ENCODE measurements around the gene NUP210. TPM values are rescaled to one million over a fixed set of nuclear protein-coding genes. Genes with fewer than 3 reads are reported as not detected.
A peak's percentile ranks its signal among the peaks of the same experiment; 100 is the strongest.
"Not testable (repeated sequence)": the region's sequence is repeated elsewhere in the genome, so short reads cannot be mapped to it uniquely, and the experiment has no call there.

The NUP210 gene
- 3.1 and 3.7 TPM in 2 replicates for total RNA-seq (2014; rRNA removed; shearing (Covaris generic))

DNA sequence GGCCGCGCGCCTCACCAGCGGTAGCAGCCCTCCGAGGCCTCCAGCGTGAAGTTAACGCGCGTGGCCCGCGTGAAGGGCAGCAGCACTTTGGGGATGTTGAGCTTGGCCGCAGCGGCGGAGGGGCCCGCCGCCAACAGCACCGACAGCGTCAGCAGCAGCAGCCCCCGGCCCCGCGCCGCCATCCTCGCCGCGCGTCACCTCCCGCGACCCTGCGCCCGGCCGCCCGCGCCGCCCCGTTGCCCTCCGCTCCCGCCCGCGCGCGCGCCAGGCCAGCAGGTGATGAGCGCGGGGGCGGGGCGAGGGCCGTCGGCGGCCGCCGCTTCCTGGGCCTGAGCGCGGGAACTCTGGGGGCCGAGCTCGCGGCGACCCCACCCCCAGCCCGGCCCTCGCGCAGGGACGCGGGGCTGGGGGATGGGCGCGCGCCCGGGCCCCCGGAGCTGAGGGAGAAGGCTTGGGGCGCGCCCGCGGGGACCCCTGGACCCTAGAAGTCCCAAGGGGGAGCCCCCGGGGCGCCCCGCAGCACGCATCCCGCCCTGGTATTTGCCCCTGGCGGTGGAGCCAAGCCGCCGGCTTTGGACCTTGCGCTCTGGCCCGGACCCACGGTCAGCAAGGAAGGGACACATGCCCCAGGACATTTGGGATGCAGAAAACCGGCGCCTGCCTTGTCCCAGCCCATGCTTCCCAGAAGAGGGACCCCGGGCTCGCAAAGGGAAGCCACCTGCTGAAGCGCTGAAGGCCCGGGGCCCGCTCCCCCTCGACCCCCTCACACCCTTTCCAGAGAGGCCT is at the start of gene NUP210:
Gene NUP210, minus strand, starts transcription at position 278 of the 786 bp plus-strand sequence. Its CDS starts 96 bp downstream, at position 182.
- DNase-seq (ENCODE audit: low spot score) = no peak

DNA sequence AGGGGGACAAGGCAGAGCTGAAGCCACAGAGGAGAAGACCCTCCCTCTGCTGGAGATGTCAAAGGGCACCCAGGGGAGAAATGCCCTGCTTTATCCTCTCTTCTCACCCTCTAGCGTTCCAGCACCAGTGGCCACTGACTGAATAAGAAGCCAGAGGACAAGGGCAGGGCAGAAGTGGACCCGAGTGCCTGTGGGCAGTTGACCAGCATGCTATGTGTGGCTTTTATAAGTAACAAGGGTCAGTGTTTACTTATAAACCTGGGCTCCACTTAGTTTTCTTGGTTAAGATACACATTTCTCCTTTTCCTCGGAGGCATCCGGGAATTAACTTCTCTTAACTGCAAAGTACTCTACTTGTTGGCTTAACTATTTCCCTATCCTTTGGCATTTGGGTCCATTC is 46.7 kb upstream of the NUP210 start:
- no peak for DNase-seq (ENCODE audit: low spot score)

DNA sequence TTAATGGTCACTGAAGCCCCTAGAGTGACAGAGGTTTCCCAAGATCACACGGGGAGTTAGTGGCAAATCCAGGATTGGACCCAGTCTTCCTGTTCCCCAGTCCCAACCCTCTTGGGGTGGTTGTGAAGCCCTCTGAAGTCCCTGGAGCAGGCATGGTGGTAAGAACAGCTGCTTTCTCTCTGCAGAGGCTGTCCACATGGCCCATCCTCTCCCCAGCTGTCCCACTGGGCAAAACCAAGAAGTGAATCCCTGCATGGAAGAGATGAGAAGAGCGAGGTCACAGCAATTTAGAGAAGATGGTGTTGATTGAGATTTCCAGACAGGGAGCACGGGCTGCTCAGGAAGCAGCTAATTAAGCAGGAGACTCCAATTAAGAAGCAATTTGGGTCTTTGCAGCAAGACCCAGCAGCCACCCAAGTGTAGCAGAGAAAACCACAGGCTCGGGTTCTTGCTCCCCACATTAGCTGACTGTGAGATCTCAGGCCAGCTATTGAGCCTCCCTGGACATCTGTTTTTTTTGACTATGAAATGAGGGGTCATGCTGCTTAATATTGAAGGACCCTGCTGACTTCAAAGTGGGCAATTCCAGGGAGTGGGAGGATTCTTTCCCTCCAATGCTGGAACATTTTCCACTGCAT is 45.2 kb upstream of the NUP210 start:
- DNase-seq (ENCODE audit: low spot score) = no peak

DNA sequence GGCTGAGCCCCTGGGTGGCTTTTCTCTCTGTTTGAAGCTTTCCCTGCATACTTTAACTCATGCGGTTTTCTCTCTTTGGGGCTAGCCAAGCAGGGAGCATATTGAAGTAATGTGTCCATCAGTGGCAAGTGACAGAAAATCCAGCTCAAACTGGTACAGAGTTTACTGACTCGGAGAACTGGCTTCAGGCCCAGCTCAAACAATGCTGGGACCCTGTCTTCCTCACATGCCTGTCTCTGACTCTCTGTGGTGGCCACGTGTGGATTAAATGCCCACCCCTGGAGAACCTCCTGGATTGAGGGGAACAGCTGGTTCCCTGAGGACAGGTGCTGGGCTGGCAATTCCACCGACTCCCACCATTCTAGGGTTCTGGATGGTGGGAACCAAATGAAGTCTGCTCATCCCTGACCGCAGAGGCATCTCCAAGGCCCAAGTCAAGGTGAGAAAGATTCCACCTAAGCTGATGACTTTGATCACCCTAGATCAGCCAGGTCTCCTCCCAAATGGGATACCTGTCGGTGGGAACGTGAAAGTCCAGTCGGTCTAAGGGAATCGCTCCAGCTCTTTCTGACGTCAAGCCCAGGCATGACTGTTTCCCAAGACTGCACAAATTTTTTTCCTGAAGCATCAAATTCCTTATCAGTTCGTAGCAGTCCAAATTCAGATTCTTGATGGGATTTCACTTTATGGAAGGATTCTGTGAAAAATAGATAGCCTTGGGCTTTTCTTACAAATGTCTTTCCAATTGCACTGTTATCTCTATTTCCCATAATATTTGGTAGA is 43.7 kb upstream of the NUP210 start:
- DNase-seq (ENCODE audit: low spot score) = no peak

DNA sequence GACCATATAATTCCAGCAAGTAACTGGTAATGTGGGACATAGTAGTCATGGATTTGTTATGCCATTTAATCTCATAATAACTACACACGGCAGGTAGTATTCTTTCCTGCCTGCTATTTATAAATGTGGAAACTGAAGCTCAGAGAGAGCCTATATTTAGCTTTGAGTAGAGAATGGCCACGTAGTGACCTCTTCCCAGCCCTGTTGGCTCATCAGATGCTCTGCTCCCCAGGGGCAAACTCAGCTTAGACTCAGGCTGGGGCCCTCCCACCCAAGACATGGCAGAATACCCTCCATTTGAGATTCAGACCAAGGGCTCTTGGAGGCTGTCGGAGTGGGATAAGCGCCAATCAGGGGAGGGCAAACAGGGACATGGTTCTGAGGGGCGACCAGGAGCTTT is 42.7 kb upstream of the NUP210 start:
- no peak for DNase-seq (ENCODE audit: low spot score)

DNA sequence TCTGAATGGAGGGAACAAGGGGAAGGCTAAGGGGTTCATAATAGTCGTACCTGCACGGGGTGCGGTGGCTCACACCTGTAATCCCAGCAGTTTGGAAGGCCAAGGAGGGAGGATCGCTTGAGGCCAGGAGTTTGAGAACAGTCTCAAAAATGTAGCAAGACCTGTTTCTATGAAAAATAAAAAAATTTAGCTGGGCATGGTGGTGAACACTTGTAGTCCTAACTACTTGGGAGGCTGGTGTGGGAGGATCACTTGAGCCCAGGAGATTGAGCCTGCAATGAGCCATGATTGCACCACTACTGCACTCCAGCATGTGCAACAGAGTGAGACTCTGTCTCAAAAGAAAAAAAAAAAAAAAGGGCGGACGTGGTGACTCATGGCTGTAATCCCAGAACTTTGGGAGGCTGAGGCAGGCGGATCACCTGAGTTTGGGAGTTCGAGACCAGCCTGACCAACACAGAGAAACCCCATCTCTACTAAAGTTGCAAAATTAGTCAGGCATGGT is 42.1 kb upstream of the NUP210 start:
- DNase-seq (ENCODE audit: low spot score) = no peak

DNA sequence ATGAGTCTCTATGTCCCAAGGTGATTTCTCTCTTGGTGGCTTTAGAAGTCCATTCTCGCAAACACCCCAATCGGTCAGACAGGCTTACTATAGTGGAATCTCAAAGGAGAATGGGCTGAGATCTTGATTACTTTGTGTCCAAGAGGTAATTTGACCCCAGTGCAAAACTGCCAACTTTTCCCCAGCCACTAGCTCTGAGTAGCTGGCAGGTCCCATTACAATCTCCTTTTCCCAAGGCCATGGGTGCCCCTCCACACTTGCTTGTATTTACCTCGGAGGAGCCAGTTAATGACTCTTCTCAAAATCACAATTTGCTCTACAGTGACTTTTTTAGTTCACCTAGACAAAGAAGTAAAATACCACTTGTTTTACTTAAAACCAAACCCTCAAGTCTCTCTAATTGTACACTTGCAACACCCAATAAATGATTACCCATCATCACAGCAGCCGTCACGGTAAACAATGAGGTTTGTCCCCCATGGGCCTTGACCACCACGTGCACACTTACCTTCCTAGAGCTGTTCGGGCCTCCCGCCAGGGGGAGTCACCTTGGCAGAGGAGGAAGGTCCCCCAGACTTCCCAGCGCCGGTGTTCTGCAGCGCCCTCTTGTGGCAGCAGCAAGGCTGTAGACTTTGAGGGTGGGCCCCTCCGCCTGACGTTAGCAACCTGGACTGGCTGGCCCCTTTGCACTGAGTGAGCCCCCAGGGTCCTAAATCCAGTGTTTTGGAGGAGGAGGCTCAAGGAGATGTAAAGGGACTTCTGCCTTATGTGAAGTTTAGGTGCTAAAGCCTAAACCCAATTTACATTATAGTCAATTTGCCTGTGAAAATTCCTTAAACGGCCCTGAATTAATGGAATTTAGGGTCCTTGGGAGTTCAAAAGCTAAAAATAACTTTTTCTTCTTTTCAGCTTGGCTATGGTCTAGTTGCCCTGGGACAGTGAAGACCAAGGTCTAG is 41.3 kb upstream of the NUP210 start:
- DNase-seq (ENCODE audit: low spot score) = peak; percentile 61

DNA sequence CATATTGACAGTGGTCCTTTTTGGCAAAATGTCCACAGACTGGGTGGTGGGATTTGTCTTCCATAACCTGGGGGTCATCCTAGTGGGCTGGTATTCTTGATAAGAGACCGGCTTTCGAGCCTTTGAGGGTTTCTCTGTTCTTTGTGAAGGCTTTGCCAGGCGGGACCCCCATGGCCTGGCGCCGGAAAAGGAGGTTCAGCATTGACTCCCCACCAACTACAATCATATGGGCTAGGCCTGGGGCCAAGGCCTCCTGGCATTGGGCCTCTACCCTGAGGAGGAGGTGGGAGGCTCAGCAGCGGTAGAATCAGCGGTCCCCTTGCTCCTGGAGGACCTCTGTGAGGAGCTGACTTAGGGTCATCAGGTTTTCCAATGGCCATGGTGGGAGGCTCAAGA is 40.2 kb upstream of the NUP210 start:
- no peak for DNase-seq (ENCODE audit: low spot score)

DNA sequence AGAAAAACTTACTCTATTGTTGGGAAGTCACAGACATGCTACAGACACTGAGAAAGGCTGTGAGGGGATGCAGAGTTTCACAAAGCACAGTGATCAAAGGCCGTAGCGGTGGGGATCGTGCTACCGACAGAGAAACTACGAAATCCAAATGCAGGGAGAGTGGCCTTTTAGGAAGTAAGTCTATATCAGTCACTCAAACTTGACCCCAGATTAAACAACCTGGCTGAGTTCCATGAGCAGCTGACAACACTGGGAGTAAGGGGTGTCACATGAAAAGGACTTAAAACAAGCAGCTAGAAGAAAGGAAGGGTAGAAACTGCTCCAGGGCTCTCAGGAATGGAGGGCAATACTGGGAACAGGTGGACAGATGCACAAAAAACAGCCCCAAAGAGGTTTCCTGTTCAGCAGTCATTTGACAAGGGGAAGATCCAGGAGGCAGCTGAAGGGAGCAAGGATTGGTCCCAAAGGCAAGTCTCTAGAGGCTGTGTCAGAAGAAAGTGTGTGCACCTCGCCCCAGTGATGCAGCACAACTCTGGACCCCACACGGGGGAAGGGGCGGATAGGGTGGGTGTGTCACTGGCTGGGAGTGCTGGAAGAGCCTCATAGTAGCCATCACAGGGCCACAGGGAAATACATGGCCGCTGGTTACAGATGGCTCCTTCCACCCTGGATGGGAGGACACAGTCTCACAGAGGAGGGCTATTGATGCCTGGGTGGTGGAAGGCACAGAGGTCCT is 39.7 kb upstream of the NUP210 start:
- no peak for DNase-seq (ENCODE audit: low spot score)

DNA sequence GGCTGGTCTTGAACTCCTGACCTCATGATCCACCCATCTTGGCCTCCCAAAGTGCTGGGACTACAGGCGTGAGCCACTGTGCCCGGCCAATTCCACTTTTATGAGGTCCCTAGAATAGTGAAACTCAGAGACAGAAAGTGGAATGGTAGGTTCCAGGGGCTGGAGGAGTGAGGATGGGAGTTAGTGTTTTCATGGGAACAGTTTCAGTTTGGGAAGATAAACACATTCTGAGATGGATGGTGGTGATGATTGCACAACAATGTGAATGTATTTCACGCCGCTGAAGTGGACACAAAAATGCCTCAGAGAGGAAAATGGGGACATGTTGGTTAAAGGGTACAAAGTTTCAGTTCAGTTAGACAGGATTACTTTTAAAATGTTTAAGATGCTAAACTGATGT is 37.5 kb upstream of the NUP210 start:
- no peak for DNase-seq (ENCODE audit: low spot score)

DNA sequence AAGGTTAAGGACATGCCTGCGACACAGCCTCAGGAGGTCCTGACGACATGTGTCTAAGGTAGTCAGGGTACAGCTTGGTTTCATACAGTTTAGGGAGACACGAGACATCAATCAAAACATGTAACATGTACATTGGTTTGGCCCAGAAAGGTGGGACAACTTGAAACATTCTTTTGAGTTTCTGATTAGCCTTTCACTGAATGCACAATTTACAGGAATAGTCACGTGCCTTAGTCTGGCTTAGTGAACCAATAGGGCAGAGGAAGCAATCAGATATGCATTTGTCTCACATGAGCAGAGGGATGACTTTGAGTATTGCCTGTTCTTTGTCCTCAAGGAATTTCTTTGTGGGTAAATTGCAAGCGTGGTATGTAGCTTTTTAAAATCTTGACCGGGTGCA is 35.5 kb upstream of the NUP210 start:
- no peak for DNase-seq (ENCODE audit: low spot score)

DNA sequence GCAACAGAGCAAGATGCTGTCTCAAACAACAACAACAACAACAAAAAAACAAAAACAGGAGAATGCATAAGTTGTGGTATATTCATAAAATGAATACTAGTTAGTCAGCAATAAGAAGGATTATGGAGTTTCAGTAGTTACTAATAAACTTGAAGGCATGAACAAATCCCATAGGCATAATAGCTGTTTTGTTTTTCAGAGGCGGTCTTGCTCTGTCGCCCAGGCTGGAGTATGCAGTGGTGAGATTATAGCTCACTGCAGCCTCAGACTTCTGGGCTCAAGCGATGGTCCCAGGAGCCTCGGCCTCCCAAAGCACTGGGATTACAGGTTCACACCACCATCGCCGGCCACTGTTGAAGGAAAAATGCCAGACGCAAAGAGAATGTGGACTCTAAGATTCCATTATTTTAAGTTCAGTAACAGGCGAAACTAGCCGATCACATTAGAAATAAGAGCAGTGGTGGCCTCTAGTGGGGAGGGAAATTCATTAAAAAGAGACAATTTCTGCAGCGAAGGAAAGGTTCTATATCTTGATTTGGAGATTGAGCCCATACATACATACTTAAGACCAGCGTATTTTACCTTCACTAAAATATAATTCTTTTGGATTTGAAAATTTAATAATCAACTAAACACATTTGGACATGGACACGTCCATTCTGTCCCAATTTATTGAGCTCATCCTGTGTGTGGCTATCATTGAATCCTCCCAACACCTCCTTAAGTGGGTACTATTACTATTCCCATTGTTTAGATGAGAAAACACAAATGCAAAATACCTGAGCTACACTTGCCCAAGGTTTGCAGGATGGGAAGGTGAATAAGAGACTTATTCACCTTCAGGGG is 32.6 kb upstream of the NUP210 start:
- DNase-seq (ENCODE audit: low spot score) = peak; percentile 59

DNA sequence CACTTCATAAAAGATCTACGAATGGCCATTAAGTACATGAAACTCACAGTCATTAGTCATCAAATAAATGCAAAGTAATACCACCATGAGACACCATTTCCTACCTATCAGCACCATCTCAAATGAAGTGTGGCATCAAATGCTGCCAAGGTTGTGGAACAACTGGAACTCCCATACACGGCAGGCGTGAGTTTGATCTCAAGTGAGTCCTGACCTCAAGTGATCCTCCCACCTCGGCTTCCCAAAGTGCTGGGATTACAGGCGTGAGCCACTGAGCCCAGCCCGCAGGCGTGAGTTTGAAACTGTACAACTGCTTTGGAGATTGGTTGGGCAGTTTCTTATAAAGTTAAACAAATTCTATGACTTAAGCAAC is 31.2 kb upstream of the NUP210 start:
- peak; percentile 25 for DNase-seq (ENCODE audit: low spot score)

DNA sequence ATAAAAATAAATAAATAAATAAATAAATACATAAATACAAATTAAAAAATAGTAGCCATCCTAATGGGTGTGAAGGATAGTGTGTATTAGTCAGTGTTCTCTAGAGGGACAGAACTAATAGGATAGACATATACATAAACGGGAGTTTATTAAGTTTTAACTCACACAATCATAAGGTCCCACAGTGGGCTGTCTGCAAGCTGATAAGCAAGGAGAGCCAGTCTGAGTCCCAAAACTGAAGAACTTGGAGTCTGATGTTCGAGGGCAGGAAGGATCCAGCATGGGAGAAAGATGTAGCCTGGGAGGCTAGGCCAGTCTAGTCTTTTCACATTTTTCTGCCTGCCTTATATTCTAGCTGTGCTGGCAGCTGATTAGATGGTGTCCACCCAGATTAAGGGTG is 22.8 kb upstream of the NUP210 start:
- DNase-seq (ENCODE audit: low spot score) = not testable (repeated sequence)

DNA sequence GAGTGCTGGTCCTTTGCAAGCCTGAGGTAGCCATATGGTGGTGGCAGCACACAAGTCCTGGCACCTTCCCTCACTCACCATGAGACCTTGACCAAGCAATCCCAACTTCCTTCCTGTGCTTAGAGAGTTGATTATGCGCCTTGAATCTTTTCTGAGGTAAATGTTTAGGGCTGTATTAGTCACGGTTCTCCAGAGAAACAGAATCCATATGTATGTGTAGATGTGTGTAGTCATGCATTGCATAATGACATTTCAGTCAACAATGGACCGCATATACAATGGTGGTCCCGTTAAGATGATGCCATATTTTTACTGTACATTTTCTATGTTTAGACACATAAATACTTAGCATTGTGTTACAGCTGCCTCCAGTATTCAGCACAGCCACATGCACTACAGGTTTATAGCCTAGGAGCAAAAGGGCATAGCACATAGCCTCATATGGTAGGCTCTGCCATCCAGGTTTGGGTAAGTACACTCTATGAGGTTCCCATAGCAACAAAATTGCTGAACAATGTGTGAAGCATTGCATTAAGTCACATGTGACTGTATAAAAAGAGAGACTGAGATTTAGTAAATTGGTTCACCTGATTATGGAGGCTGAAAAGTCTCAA is 20.2 kb upstream of the NUP210 start:
- DNase-seq (ENCODE audit: low spot score) = no peak

DNA sequence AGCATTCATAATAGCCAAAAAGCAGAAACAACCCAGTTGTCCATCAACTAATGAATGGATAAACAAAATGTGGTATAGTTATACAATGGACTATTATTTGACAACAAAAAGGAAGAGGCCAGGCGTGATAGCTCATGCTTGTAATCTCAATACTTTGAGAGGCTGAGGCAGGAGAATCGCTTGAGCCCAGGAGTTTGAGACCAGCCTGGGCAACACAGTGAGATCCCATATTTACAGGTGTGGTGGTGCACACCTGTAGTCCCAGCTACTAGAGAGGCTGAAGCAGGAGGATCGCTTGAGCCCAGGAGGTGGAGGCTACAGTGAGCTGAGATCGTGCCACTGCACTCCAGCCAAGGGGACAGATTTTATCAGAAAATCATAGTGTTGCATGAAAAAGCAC is 16.1 kb upstream of the NUP210 start:
- not testable (repeated sequence) for DNase-seq (ENCODE audit: low spot score)

DNA sequence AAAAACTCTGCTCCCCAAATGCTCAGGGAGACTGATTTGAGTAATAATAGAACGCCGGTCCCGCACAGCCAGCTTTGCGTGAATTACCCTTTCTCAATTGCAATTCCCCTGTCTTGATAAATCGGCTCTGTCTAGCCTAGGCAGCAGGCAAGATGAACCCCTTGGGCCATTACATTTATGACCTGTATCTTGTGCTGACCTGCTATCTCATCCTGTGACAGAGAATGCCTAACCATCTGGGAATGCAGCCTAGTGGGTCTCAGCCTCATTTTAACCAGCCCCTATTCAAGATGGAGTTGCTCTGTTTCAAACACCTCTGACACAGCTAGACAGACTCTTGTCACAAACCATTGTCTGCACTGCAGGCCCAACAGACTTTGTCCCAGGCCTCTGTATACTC is 13.8 kb upstream of the NUP210 start:
- no peak for DNase-seq (ENCODE audit: low spot score)

DNA sequence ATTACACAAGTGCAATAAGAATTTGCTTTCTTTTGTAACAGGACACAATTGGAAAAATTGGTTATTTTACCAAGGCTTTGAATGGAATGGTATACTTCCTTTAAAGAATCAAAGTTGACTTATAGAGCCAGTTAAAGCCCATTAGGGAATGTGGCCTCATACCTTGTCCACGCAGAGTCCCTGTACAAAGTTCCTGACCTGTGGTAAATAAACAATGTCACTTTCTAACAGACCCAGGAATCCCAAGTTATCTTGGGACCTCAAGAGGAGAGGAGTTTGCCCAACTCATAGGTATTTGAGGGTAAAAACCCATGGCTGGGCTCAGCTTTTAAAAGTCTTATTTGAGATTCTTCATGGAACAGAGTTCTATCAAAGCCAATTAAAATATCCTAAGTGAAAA is 12.0 kb upstream of the NUP210 start:
- no peak for DNase-seq (ENCODE audit: low spot score)

DNA sequence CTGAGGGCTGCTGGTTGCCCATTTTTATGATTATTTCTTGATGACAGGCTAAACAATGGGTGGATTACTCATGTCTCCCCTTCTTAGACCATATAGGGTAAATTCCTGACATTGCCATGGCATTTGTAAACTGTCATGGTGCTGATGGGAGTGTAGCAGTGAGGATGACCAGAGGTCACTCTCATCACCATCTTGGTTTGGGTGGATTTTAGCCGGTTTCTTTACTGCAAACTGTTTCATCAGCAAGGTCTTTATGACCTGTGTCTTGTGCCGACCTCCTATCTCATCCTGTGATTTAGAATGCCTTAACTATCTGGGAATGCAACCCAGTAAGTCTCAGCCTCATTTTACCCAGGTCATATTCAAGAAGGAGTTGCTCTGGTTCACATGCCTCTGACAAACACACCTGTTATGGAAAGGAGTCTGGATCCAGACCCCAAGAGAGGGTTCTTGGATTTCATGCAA is 10.3 kb upstream of the NUP210 start:
- not testable (repeated sequence) for DNase-seq (ENCODE audit: low spot score)
